ENCODE measurements around the gene LARGE1. TPM values are rescaled to one million over a fixed set of nuclear protein-coding genes. Genes with fewer than 3 reads are reported as not detected.

The LARGE1 gene
- total RNA-seq, 1 donor: 22.8 TPM

- Histone ChIP-seq H3K27me3 (ENCODE audit: insufficient read depth, low read length) (no peaks in the 10 kb centered on the region), H2AFZ (ENCODE audit: low read length) (no peak overlapping the region), H3K4me1 (ENCODE audit: insufficient read depth, low read length) (no peaks in the 10 kb centered on the region), H3K27ac (ENCODE audit: low read depth, low read length) (no peak overlapping the region), H3K79me2 (ENCODE audit: insufficient read depth, low read length) (no peaks in the 10 kb centered on the region), H3K9me3 (ENCODE audit: low read depth, low read length) (no peaks in the 10 kb centered on the region), H3K4me3 (ENCODE audit: insufficient read depth, low read length) (no peak overlapping the region), H3K4me2 (ENCODE audit: insufficient read depth, low read length) (no peak overlapping the region), H3K36me3 (ENCODE audit: insufficient read depth, low read length) (no peaks in the 10 kb centered on the region), H4K20me1 (ENCODE audit: insufficient read depth, low read length) (no peaks in the 10 kb centered on the region)
- DNase-seq (ENCODE audit: insufficient read length, low spot score, missing footprints): no peak
- no peak for TF ChIP-seq CTCF (IDR thresholded peaks at IDR 0.05; ENCODE audit: extremely low read depth, low read depth, low read length)
Measured at GRCh38 chr22:33756508-33756949, 163.7 kb downstream of the LARGE1 start.

- no peak for DNase-seq (ENCODE audit: insufficient read length, low spot score, missing footprints)
- H3K36me3 ChIP-seq (ENCODE audit: insufficient read depth, low read length): no peaks in the 10 kb centered on the region
- no peak overlapping the region for H2AFZ ChIP-seq (ENCODE audit: low read length)
- H3K4me3 ChIP-seq (ENCODE audit: insufficient read depth, low read length): no peak overlapping the region
- H3K79me2 ChIP-seq (ENCODE audit: insufficient read depth, low read length): no peaks in the 10 kb centered on the region
- no peaks in the 10 kb centered on the region for H3K9me3 ChIP-seq (ENCODE audit: low read depth, low read length)
- no peaks in the 10 kb centered on the region for H3K4me1 ChIP-seq (ENCODE audit: insufficient read depth, low read length)
- no peak for TF ChIP-seq CTCF (IDR thresholded peaks at IDR 0.05; ENCODE audit: extremely low read depth, low read depth, low read length)
- H4K20me1 ChIP-seq (ENCODE audit: insufficient read depth, low read length): no peaks in the 10 kb centered on the region
- no peak overlapping the region for H3K27ac ChIP-seq (ENCODE audit: low read depth, low read length)
- no peak overlapping the region for H3K4me2 ChIP-seq (ENCODE audit: insufficient read depth, low read length)
- H3K27me3 ChIP-seq (ENCODE audit: insufficient read depth, low read length): no peaks in the 10 kb centered on the region
Measured at GRCh38 chr22:33748714-33749113, 171.6 kb downstream of the LARGE1 start.

- DNase-seq (ENCODE audit: insufficient read length, low spot score, missing footprints): no peak
- no peaks in the 10 kb centered on the region for H3K36me3 ChIP-seq (ENCODE audit: insufficient read depth, low read length)
- H3K27ac ChIP-seq (ENCODE audit: low read depth, low read length): no peak overlapping the region
- H3K9me3 ChIP-seq (ENCODE audit: low read depth, low read length): no peaks in the 10 kb centered on the region
- H3K4me1 ChIP-seq (ENCODE audit: insufficient read depth, low read length): no peaks in the 10 kb centered on the region
- no peak overlapping the region for H3K4me2 ChIP-seq (ENCODE audit: insufficient read depth, low read length)
- H4K20me1 ChIP-seq (ENCODE audit: insufficient read depth, low read length): no peaks in the 10 kb centered on the region
- H3K4me3 ChIP-seq (ENCODE audit: insufficient read depth, low read length): no peak overlapping the region
- no peak for TF ChIP-seq CTCF (IDR thresholded peaks at IDR 0.05; ENCODE audit: extremely low read depth, low read depth, low read length)
- no peaks in the 10 kb centered on the region for H3K27me3 ChIP-seq (ENCODE audit: insufficient read depth, low read length)
- no peaks in the 10 kb centered on the region for H3K79me2 ChIP-seq (ENCODE audit: insufficient read depth, low read length)
- no peak overlapping the region for H2AFZ ChIP-seq (ENCODE audit: low read length)
Measured at GRCh38 chr22:33747576-33748180, 172.6 kb downstream of the LARGE1 start.

- Histone ChIP-seq H4K20me1 (ENCODE audit: insufficient read depth, low read length) (no peaks in the 10 kb centered on the region), H3K27ac (ENCODE audit: low read depth, low read length) (no peak overlapping the region), H3K9me3 (ENCODE audit: low read depth, low read length) (no peaks in the 10 kb centered on the region), H2AFZ (ENCODE audit: low read length) (no peak overlapping the region), H3K4me2 (ENCODE audit: insufficient read depth, low read length) (no peak overlapping the region), H3K79me2 (ENCODE audit: insufficient read depth, low read length) (no peaks in the 10 kb centered on the region), H3K27me3 (ENCODE audit: insufficient read depth, low read length) (no peaks in the 10 kb centered on the region), H3K4me1 (ENCODE audit: insufficient read depth, low read length) (no peaks in the 10 kb centered on the region), H3K4me3 (ENCODE audit: insufficient read depth, low read length) (no peak overlapping the region), H3K36me3 (ENCODE audit: insufficient read depth, low read length) (no peaks in the 10 kb centered on the region)
- TF ChIP-seq CTCF (IDR thresholded peaks at IDR 0.05; ENCODE audit: extremely low read depth, low read depth, low read length): no peak
- DNase-seq (ENCODE audit: insufficient read length, low spot score, missing footprints): no peak
Measured at GRCh38 chr22:33747029-33747428, 173.2 kb downstream of the LARGE1 start.

Data from osteoblast (primary cell).